ENCODE results near the gene MKI67.
A peak's percentile ranks its signal among the peaks of the same experiment; 100 is the strongest.

Gene MKI67

GRCh38 chr10:128081720-128082119, 44.5 kb downstream of the MKI67 start:
- no peak for ATAC-seq (replicated peaks; ENCODE audit: extremely low read depth, poor library complexity, severe bottlenecking)
- Mint-ChIP-seq H3K4me1 (peaks cover 5% of the 10 kb centered on the region), H3K27ac (ENCODE audit: low read depth) (no peak overlapping the region), H3K9me3 (no peaks in the 10 kb centered on the region), H3K4me3 (no peak overlapping the region), H3K36me3 (ENCODE audit: insufficient read depth) (peaks cover 54% of the 10 kb centered on the region), H3K27me3 (no peaks in the 10 kb centered on the region)
- DNase-seq (ENCODE audit: low spot score in 2 of 2): no peak

GRCh38 chr10:128081222-128081621, 45.0 kb downstream of the MKI67 start:
- no peak for DNase-seq (ENCODE audit: low spot score in 2 of 2)
- no peak for ATAC-seq (replicated peaks; ENCODE audit: extremely low read depth, poor library complexity, severe bottlenecking)
- no peaks in the 10 kb centered on the region for H3K9me3 Mint-ChIP-seq
- no peak overlapping the region for H3K27ac Mint-ChIP-seq (ENCODE audit: low read depth)
- H3K27me3 Mint-ChIP-seq: no peaks in the 10 kb centered on the region
- H3K4me1 Mint-ChIP-seq: peaks cover 5% of the 10 kb centered on the region
- peaks cover 58% of the 10 kb centered on the region for H3K36me3 Mint-ChIP-seq (ENCODE audit: insufficient read depth)
- H3K4me3 Mint-ChIP-seq: no peak overlapping the region

- Mint-ChIP-seq H3K27ac (ENCODE audit: low read depth) (peak overlapping the region; percentile 68), H3K4me1 (peaks cover 5% of the 10 kb centered on the region), H3K4me3 (no peak overlapping the region), H3K27me3 (no peaks in the 10 kb centered on the region), H3K9me3 (no peaks in the 10 kb centered on the region), H3K36me3 (ENCODE audit: insufficient read depth) (peaks cover 64% of the 10 kb centered on the region)
- DNase-seq (ENCODE audit: low spot score in 2 of 2): no peak
- ATAC-seq (replicated peaks; ENCODE audit: extremely low read depth, poor library complexity, severe bottlenecking): no peak
Measured at GRCh38 chr10:128080641-128081040, 45.6 kb downstream of the MKI67 start.

- Mint-ChIP-seq H3K36me3 (ENCODE audit: insufficient read depth) (peaks cover 66% of the 10 kb centered on the region), H3K9me3 (no peaks in the 10 kb centered on the region), H3K4me3 (no peak overlapping the region), H3K4me1 (peaks cover 9% of the 10 kb centered on the region), H3K27ac (ENCODE audit: low read depth) (peak overlapping the region; percentile 68), H3K27me3 (no peaks in the 10 kb centered on the region)
- ATAC-seq (replicated peaks; ENCODE audit: extremely low read depth, poor library complexity, severe bottlenecking) (no peak), DNase-seq (ENCODE audit: low spot score in 2 of 2) (no peak)
Measured at GRCh38 chr10:128080231-128080630, 46.0 kb downstream of the MKI67 start.

GRCh38 chr10:128078136-128078969, 47.9 kb downstream of the MKI67 start:
- Mint-ChIP-seq H3K27me3 (no peaks in the 10 kb centered on the region), H3K4me1 (peaks cover 18% of the 10 kb centered on the region), H3K9me3 (no peaks in the 10 kb centered on the region), H3K27ac (ENCODE audit: low read depth) (no peak overlapping the region), H3K4me3 (no peak overlapping the region), H3K36me3 (ENCODE audit: insufficient read depth) (peaks cover 73% of the 10 kb centered on the region)
- no peak for DNase-seq (ENCODE audit: low spot score in 2 of 2)
- ATAC-seq (replicated peaks; ENCODE audit: extremely low read depth, poor library complexity, severe bottlenecking): no peak

GRCh38 chr10:128077155-128077875, 48.9 kb downstream of the MKI67 start:
- Mint-ChIP-seq H3K4me1 (peaks cover 18% of the 10 kb centered on the region), H3K27ac (ENCODE audit: low read depth) (no peak overlapping the region)
- ATAC-seq (replicated peaks; ENCODE audit: extremely low read depth, poor library complexity, severe bottlenecking): no peak

GRCh38 chr10:128074589-128074988, 51.6 kb downstream of the MKI67 start:
- peaks cover 72% of the 10 kb centered on the region for H3K36me3 Mint-ChIP-seq (ENCODE audit: insufficient read depth)
- peaks cover 13% of the 10 kb centered on the region for H3K4me1 Mint-ChIP-seq
- ATAC-seq (replicated peaks; ENCODE audit: extremely low read depth, poor library complexity, severe bottlenecking) (no peak), DNase-seq (ENCODE audit: low spot score in 2 of 2) (no peak)
- H3K27me3 Mint-ChIP-seq: no peaks in the 10 kb centered on the region
- no peak overlapping the region for H3K27ac Mint-ChIP-seq (ENCODE audit: low read depth)
- H3K9me3 Mint-ChIP-seq: no peaks in the 10 kb centered on the region
- no peak overlapping the region for H3K4me3 Mint-ChIP-seq

More at GRCh38 chr10:128077155-128077875, 48.9 kb downstream of the MKI67 start:
- Mint-ChIP-seq H3K36me3 (ENCODE audit: insufficient read depth) (peaks cover 78% of the 10 kb centered on the region), H3K4me3 (no peak overlapping the region), H3K9me3 (no peaks in the 10 kb centered on the region), H3K27me3 (no peaks in the 10 kb centered on the region)
- no peak for DNase-seq (ENCODE audit: low spot score in 2 of 2)

GRCh38 chr10:128073890-128074289, 52.3 kb downstream of the MKI67 start:
- ATAC-seq (replicated peaks; ENCODE audit: extremely low read depth, poor library complexity, severe bottlenecking) (no peak), DNase-seq (ENCODE audit: low spot score in 2 of 2) (no peak)
- Mint-ChIP-seq H3K27me3 (no peaks in the 10 kb centered on the region), H3K4me1 (peaks cover 13% of the 10 kb centered on the region), H3K9me3 (no peaks in the 10 kb centered on the region), H3K36me3 (ENCODE audit: insufficient read depth) (peaks cover 71% of the 10 kb centered on the region), H3K27ac (ENCODE audit: low read depth) (no peak overlapping the region), H3K4me3 (no peak overlapping the region)

- no peak overlapping the region for H3K4me3 Mint-ChIP-seq
- H3K36me3 Mint-ChIP-seq (ENCODE audit: insufficient read depth): peaks cover 68% of the 10 kb centered on the region
- peaks cover 13% of the 10 kb centered on the region for H3K4me1 Mint-ChIP-seq
- ATAC-seq (replicated peaks; ENCODE audit: extremely low read depth, poor library complexity, severe bottlenecking) (no peak), DNase-seq (ENCODE audit: low spot score in 2 of 2) (no peak)
- no peaks in the 10 kb centered on the region for H3K9me3 Mint-ChIP-seq
- H3K27me3 Mint-ChIP-seq: no peaks in the 10 kb centered on the region
- H3K27ac Mint-ChIP-seq (ENCODE audit: low read depth): no peak overlapping the region
Measured at GRCh38 chr10:128072941-128073645, 53.1 kb downstream of the MKI67 start.

- Mint-ChIP-seq H3K27ac (ENCODE audit: low read depth) (no peak overlapping the region), H3K4me3 (no peak overlapping the region), H3K4me1 (peaks cover 18% of the 10 kb centered on the region), H3K27me3 (no peaks in the 10 kb centered on the region), H3K9me3 (no peaks in the 10 kb centered on the region), H3K36me3 (ENCODE audit: insufficient read depth) (peaks cover 71% of the 10 kb centered on the region)
- ATAC-seq (replicated peaks; ENCODE audit: extremely low read depth, poor library complexity, severe bottlenecking) (no peak), DNase-seq (ENCODE audit: low spot score in 2 of 2) (no peak)
Measured at GRCh38 chr10:128072046-128072445, 54.2 kb downstream of the MKI67 start.

GRCh38 chr10:128071417-128071782, 54.8 kb downstream of the MKI67 start:
- Mint-ChIP-seq H3K27me3 (no peaks in the 10 kb centered on the region), H3K36me3 (ENCODE audit: insufficient read depth) (peaks cover 72% of the 10 kb centered on the region), H3K27ac (ENCODE audit: low read depth) (peak overlapping the region; percentile 46), H3K9me3 (no peaks in the 10 kb centered on the region), H3K4me3 (no peak overlapping the region), H3K4me1 (peaks cover 24% of the 10 kb centered on the region)
- DNase-seq (ENCODE audit: low spot score in 2 of 2) (no peak), ATAC-seq (replicated peaks; ENCODE audit: extremely low read depth, poor library complexity, severe bottlenecking) (no peak)

GRCh38 chr10:128070721-128071416, 55.4 kb downstream of the MKI67 start:
- Mint-ChIP-seq H3K4me3 (no peak overlapping the region), H3K27ac (ENCODE audit: low read depth) (peak overlapping the region; percentile 46), H3K27me3 (no peaks in the 10 kb centered on the region), H3K36me3 (ENCODE audit: insufficient read depth) (peaks cover 73% of the 10 kb centered on the region), H3K9me3 (no peaks in the 10 kb centered on the region), H3K4me1 (peaks cover 29% of the 10 kb centered on the region)
- DNase-seq (ENCODE audit: low spot score in 2 of 2) (no peak), ATAC-seq (replicated peaks; ENCODE audit: extremely low read depth, poor library complexity, severe bottlenecking) (no peak)
